Right atrium auricular region (tissue), 2 donors: ENCODE data around the gene FBXL7. TPM values are rescaled to one million over a fixed set of nuclear protein-coding genes. Genes with fewer than 3 reads are reported as not detected.
A peak's percentile ranks its signal among the peaks of the same experiment; 100 is the strongest.

ENCODE experiments used
- DNase-seq: peaks from one replicate; pipeline ENCODE4 v3.0.0-alpha.2; 2019; ENCODE audit warnings: low spot score
- H3K27ac ChIP-seq, 2 donors: fragments of 200-600 bp; sonication (generic); 1 replicate in 1 of 2; 2 replicates in 1 of 2; pipeline ENCODE4 v1.5.1; 2016 to 2019
- H3K27me3 ChIP-seq, 2 donors: fragments of 200-600 bp; sonication (generic); one replicate each; pipeline versions ENCODE4 v1.5.1 to v1.6.0; 2017 to 2019
- H3K36me3 ChIP-seq: fragments of 200-600 bp; sonication (generic); one replicate; pipeline ENCODE4 v1.5.1; 2016
- H3K4me1 ChIP-seq, 2 donors: fragments of 200-600 bp; sonication (generic); one replicate each; pipeline versions ENCODE4 v1.5.1 to v1.6.0; 2017 to 2019
- H3K4me3 ChIP-seq, 2 donors: fragments of 200-600 bp; sonication (generic); 1 replicate in 1 of 2; 2 replicates in 1 of 2; pipeline ENCODE4 v1.5.1; 2017 to 2019; ENCODE audit warnings: mild to moderate bottlenecking in 1 of 2, moderate library complexity in 1 of 2
- H3K9me3 ChIP-seq, 2 donors: fragments of 200-600 bp; sonication (generic); one replicate each; pipeline ENCODE4 v1.5.1; 2019
- CTCF ChIP-seq, 2 donors: fragments of 200-600 bp; sonication (generic); IDR thresholded peaks; one replicate each; pipeline ENCODE4 v1.5.1; 2019; ENCODE audit warnings: antibody characterized with exemption in 2 of 2
- total RNA-seq, 2 donors: library from RNA; depleted of rRNA; stranded (reverse); fragments of >200 nt; gene quantifications; one replicate each; pipeline ENCODE4 v1.1.0, GENCODE V29; 2016

FBXL7 gene
- total RNA-seq, 2 donors from 2014 or later, result 16.6 to 18.4 TPM

GRCh38 chr5:15940905-15941304 lies 440.9 kb downstream of the FBXL7 start:
- Histone ChIP-seq H3K36me3 (peaks cover 26% of the 10 kb centered on the region), H3K9me3 (no peaks in the 10 kb centered on the region), H3K27me3 (no peaks in the 10 kb centered on the region), H3K4me3 (no peak overlapping the region), H3K4me1 (no peaks in the 10 kb centered on the region), H3K27ac (no peak overlapping the region)
- TF ChIP-seq CTCF (IDR thresholded peaks at IDR 0.05), result no peak
- no peak for DNase-seq

- no peaks in the 10 kb centered on the region for H3K9me3 ChIP-seq
- H3K4me3 ChIP-seq, result no peak overlapping the region
- no peaks in the 10 kb centered on the region for H3K27me3 ChIP-seq
- no peak for TF ChIP-seq CTCF (IDR thresholded peaks at IDR 0.05)
- DNase-seq, result no peak
- H3K36me3 ChIP-seq, result peaks cover 8% of the 10 kb centered on the region
- H3K4me1 ChIP-seq, result no peaks in the 10 kb centered on the region
- no peak overlapping the region for H3K27ac ChIP-seq
Measured at GRCh38 chr5:15943487-15943886, 443.5 kb downstream of the FBXL7 start.

GRCh38 chr5:15946026-15946425 lies 446.0 kb downstream of the FBXL7 start:
- TF ChIP-seq CTCF (IDR thresholded peaks at IDR 0.05), result no peak
- H3K36me3 ChIP-seq, result peaks cover 6% of the 10 kb centered on the region
- DNase-seq, result no peak

GRCh38 chr5:15948190-15948589 lies 448.2 kb downstream of the FBXL7 start:
- no peak for DNase-seq
- H3K4me1 ChIP-seq, result no peaks in the 10 kb centered on the region

More at GRCh38 chr5:15946026-15946425, 446.0 kb downstream of the FBXL7 start:
- Histone ChIP-seq H3K27ac (no peak overlapping the region), H3K9me3 (no peaks in the 10 kb centered on the region), H3K4me3 (no peak overlapping the region), H3K27me3 (no peaks in the 10 kb centered on the region), H3K4me1 (no peaks in the 10 kb centered on the region)

GRCh38 chr5:15951126-15951525 lies 451.1 kb downstream of the FBXL7 start:
- Histone ChIP-seq H3K27me3 (no peaks in the 10 kb centered on the region), H3K36me3 (no peaks in the 10 kb centered on the region), H3K4me3 (no peak overlapping the region), H3K9me3 (no peaks in the 10 kb centered on the region), H3K27ac (no peak overlapping the region), H3K4me1 (no peaks in the 10 kb centered on the region)
- TF ChIP-seq CTCF (IDR thresholded peaks at IDR 0.05), result no peak
- no peak for DNase-seq

More at GRCh38 chr5:15948190-15948589, 448.2 kb downstream of the FBXL7 start:
- Histone ChIP-seq H3K9me3 (no peaks in the 10 kb centered on the region), H3K36me3 (no peaks in the 10 kb centered on the region), H3K27ac (no peak overlapping the region), H3K27me3 (no peaks in the 10 kb centered on the region), H3K4me3 (no peak overlapping the region)
- TF ChIP-seq CTCF (IDR thresholded peaks at IDR 0.05), result peak in 1 of 2 donors; percentile 20

- Histone ChIP-seq H3K27me3 (no peaks in the 10 kb centered on the region), H3K27ac (no peak overlapping the region), H3K4me3 (no peak overlapping the region), H3K9me3 (no peaks in the 10 kb centered on the region), H3K4me1 (no peaks in the 10 kb centered on the region), H3K36me3 (no peaks in the 10 kb centered on the region)
- TF ChIP-seq CTCF (IDR thresholded peaks at IDR 0.05), result no peak
- DNase-seq, result no peak
Measured at GRCh38 chr5:15951550-15951949, 451.6 kb downstream of the FBXL7 start.
